GM12872 (cell line): ENCODE data around the gene CMTM4.

Experiments
- CTCF ChIP-seq: IDR thresholded peaks from 3 replicates; pipeline ENCODE4 v1.5.1; 2011; ENCODE audit warnings: low read depth, mild to moderate bottlenecking, low read length, moderate library complexity; ENCODE audit not compliant: insufficient read depth

The CMTM4 gene

GRCh38 chr16:66620429-66620795 lies 76.1 kb downstream of the CMTM4 start:
- no peak for TF ChIP-seq CTCF

- TF ChIP-seq CTCF, result no peak
Measured at GRCh38 chr16:66619534-66620428, 76.8 kb downstream of the CMTM4 start.

GRCh38 chr16:66618588-66619375 lies 77.8 kb downstream of the CMTM4 start:
- TF ChIP-seq CTCF, result no peak

GRCh38 chr16:66617728-66618127 lies 78.8 kb downstream of the CMTM4 start:
- TF ChIP-seq CTCF, result no peak

- TF ChIP-seq CTCF, result no peak
Measured at GRCh38 chr16:66617010-66617434, 79.5 kb downstream of the CMTM4 start.

- no peak for TF ChIP-seq CTCF
Measured at GRCh38 chr16:66616592-66616991, 80.0 kb downstream of the CMTM4 start.

- TF ChIP-seq CTCF, result no peak
Measured at GRCh38 chr16:66616169-66616568, 80.4 kb downstream of the CMTM4 start.
